LNCaP clone FGC (cell line): ENCODE results near the gene CCDC43.

ENCODE experiments used
- DNase-seq: peaks from one replicate; pipeline ENCODE4 v3.0.0-alpha.2; 2011; ENCODE audit warnings: low read depth
- H3K4me3 ChIP-seq: 2 replicates; pipeline ENCODE4 v1.5.1; 2011; ENCODE audit warnings: mild to moderate bottlenecking, low read depth, low read length, control low read depth
- CTCF ChIP-seq: IDR thresholded peaks from 2 replicates; pipeline ENCODE4 v1.5.1; 2012; ENCODE audit warnings: mild to moderate bottlenecking; ENCODE audit not compliant: control insufficient read depth, insufficient read depth; ENCODE audit errors: extremely low read depth

CCDC43 gene

GRCh38 chr17:44627513-44628242 is 61.9 kb downstream of the CCDC43 start:
- no peak overlapping the region for H3K4me3 ChIP-seq
- DNase-seq = no peak
- TF ChIP-seq CTCF = no peak
